ENCODE results near the gene CYP26B1. TPM values are rescaled to one million over a fixed set of nuclear protein-coding genes. Genes with fewer than 3 reads are reported as not detected.

CYP26B1 gene
- total and polyA plus RNA-seq, 4 donors = 1.1 to 4.7 (median 2.4) TPM

- Histone ChIP-seq H3K36me3 (ENCODE audit: control insufficient read depth in 4 of 4, insufficient read depth in 4 of 4, low read length in 4 of 4) (no peaks in the 10 kb centered on the region), H3K4me1 (ENCODE audit: control insufficient read depth in 5 of 5, insufficient read depth in 5 of 5, low read length in 5 of 5) (peaks cover 0 to 18% (median 0%) of the 10 kb centered on the region in 5 donors), H3K27ac (ENCODE audit: low read depth in 1 of 2, low read length in 1 of 2) (no peak overlapping the region), H3K9me3 (ENCODE audit: control insufficient read depth in 4 of 4, insufficient read depth in 3 of 4, low read length in 3 of 4) (peaks cover 0 to 3% (median 0%) of the 10 kb centered on the region in 4 donors), H3K9ac (ENCODE audit: insufficient read depth in 1 of 2, low read length in 2 of 2) (no peak overlapping the region), H3K4me3 (no peak overlapping the region), H3K27me3 (ENCODE audit: control insufficient read depth in 3 of 3, insufficient read depth in 3 of 3, low read length in 2 of 3) (no peaks in the 10 kb centered on the region)
- WGBS, 2 donors = 95 to 97% methylated on average over 29 of the region's 29 CpGs
- TF ChIP-seq, protein P1, sequence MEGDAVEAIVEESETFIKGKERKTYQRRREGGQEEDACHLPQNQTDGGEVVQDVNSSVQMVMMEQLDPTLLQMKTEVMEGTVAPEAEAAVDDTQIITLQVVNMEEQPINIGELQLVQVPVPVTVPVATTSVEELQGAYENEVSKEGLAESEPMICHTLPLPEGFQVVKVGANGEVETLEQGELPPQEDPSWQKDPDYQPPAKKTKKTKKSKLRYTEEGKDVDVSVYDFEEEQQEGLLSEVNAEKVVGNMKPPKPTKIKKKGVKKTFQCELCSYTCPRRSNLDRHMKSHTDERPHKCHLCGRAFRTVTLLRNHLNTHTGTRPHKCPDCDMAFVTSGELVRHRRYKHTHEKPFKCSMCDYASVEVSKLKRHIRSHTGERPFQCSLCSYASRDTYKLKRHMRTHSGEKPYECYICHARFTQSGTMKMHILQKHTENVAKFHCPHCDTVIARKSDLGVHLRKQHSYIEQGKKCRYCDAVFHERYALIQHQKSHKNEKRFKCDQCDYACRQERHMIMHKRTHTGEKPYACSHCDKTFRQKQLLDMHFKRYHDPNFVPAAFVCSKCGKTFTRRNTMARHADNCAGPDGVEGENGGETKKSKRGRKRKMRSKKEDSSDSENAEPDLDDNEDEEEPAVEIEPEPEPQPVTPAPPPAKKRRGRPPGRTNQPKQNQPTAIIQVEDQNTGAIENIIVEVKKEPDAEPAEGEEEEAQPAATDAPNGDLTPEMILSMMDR (IDR thresholded peaks at IDR 0.05; ENCODE audit: control extremely low read depth, extremely low read depth) = no peak
- no peak for ATAC-seq (ENCODE audit: insufficient read depth, low FRiP score)
- no peak for DNase-seq
Measured at GRCh38 chr2:72132981-72133720, 14.5 kb downstream of the CYP26B1 start.

GRCh38 chr2:72131916-72132841 lies 15.5 kb downstream of the CYP26B1 start:
- WGBS, 2 donors = 93 to 95% methylated on average over 35 to 37 of the region's 37 CpGs
- H3K27me3 ChIP-seq (ENCODE audit: control insufficient read depth in 3 of 3, insufficient read depth in 3 of 3, low read length in 2 of 3) = no peaks in the 10 kb centered on the region
- peaks cover 0 to 14% (median 0%) of the 10 kb centered on the region in 5 donors for H3K4me1 ChIP-seq (ENCODE audit: control insufficient read depth in 5 of 5, insufficient read depth in 5 of 5, low read length in 5 of 5)
- H3K4me3 ChIP-seq = no peak overlapping the region
- TF ChIP-seq, protein P1 (IDR thresholded peaks at IDR 0.05; ENCODE audit: control extremely low read depth, extremely low read depth) = no peak
- no peak for DNase-seq
- no peaks in the 10 kb centered on the region for H3K36me3 ChIP-seq (ENCODE audit: control insufficient read depth in 4 of 4, insufficient read depth in 4 of 4, low read length in 4 of 4)
- peaks cover 0 to 3% (median 0%) of the 10 kb centered on the region in 4 donors for H3K9me3 ChIP-seq (ENCODE audit: control insufficient read depth in 4 of 4, insufficient read depth in 3 of 4, low read length in 3 of 4)
- no peak overlapping the region for H3K9ac ChIP-seq (ENCODE audit: insufficient read depth in 1 of 2, low read length in 2 of 2)
- ATAC-seq (ENCODE audit: insufficient read depth, low FRiP score) = no peak
- no peak overlapping the region for H3K27ac ChIP-seq (ENCODE audit: low read depth in 1 of 2, low read length in 1 of 2)

- DNase-seq (no peak), ATAC-seq (ENCODE audit: insufficient read depth, low FRiP score) (no peak)
- peaks cover 0 to 14% (median 0%) of the 10 kb centered on the region in 5 donors for H3K4me1 ChIP-seq (ENCODE audit: control insufficient read depth in 5 of 5, insufficient read depth in 5 of 5, low read length in 5 of 5)
- H3K9ac ChIP-seq (ENCODE audit: insufficient read depth in 1 of 2, low read length in 2 of 2) = no peak overlapping the region
- no peaks in the 10 kb centered on the region for H3K27me3 ChIP-seq (ENCODE audit: control insufficient read depth in 3 of 3, insufficient read depth in 3 of 3, low read length in 2 of 3)
- no peak overlapping the region for H3K27ac ChIP-seq (ENCODE audit: low read depth in 1 of 2, low read length in 1 of 2)
- 94 to 98% methylated on average over 16 of the region's 16 CpGs for WGBS, 2 donors
- no peaks in the 10 kb centered on the region for H3K36me3 ChIP-seq (ENCODE audit: control insufficient read depth in 4 of 4, insufficient read depth in 4 of 4, low read length in 4 of 4)
- TF ChIP-seq, protein P1 (IDR thresholded peaks at IDR 0.05; ENCODE audit: control extremely low read depth, extremely low read depth) = no peak
- peaks cover 0 to 3% (median 0%) of the 10 kb centered on the region in 4 donors for H3K9me3 ChIP-seq (ENCODE audit: control insufficient read depth in 4 of 4, insufficient read depth in 3 of 4, low read length in 3 of 4)
- no peak overlapping the region for H3K4me3 ChIP-seq
Measured at GRCh38 chr2:72131371-72131891, 16.2 kb downstream of the CYP26B1 start.
